Superior temporal gyrus (tissue), 1 donor: ENCODE data around the gene NDUFB10.
"Not testable (repeated sequence)": the region's sequence is repeated elsewhere in the genome, so short reads cannot be mapped to it uniquely, and the experiment has no call there.

Source experiments
- DNase-seq: peaks from one replicate; pipeline ENCODE4 v3.0.0-alpha.2; 2016; ENCODE audit errors: extremely low spot score

The NDUFB10 gene

GRCh38 chr16:1924095-1924494 lies 35.2 kb upstream of the NDUFB10 start:
- DNase-seq, result no peak

- DNase-seq, result no peak
These were observed 33.1 kb upstream of the NDUFB10 start for GRCh38 chr16:1926271-1926670.

GRCh38 chr16:1929105-1929504 lies 30.2 kb upstream of the NDUFB10 start:
- DNase-seq, result no peak

DNA sequence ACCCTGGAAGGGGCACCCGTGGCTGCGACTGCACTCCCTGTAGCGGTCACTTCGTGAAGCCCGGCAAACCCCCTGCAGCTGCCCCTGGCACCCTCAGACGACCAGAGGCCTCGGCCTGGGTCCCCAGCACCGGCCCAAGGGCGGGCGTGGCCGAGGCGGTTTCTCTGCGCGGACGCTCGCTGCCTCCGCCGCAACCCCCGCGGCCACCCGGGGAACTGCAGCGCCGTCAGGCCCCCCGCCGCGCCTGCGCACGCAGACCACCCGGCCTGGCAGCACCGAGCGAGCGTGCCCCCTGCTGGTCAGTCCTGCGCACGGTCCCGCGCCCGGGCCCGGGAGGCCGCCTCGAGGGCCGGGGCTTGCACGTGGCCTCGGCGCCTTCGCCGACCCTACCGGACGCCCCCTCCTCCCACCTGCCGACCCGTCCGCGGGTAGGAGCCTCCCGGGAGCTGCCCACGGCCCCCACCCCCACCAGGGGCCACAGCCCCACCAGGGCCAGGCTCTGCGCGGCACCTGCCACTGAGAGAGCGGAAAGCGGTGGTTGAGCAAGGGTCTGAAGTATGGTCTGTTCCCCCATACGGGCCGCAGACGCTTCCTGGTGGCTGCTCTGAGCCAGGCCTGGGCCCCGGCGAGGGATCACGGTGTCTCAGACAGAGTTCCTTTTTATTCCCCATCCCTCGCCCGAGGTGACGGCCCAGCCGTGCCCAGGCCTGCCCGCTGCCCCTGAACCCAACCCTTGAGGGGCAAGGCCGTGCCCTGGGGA lies 29.6 kb upstream of the NDUFB10 start:
- peak; percentile 78 for DNase-seq

DNA sequence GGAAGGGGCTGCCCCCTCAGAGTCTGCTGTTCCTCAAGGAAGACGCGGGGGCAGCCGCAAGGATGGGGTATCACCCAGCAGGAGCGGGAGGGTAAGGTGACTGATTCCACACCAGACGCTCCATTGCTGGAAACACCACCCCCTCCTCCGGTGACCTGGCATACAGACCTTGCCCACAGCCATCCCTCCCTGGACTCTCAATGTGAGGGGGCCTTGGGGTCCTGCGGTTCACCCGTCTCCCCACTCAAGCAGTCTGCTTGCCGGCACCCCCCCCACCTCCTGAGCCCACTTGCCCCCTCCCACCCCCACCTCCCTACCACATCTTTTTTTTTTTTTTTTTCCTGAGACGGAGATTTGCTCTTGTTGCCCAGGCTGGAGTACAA lies 29.0 kb upstream of the NDUFB10 start:
- no peak for DNase-seq

DNA sequence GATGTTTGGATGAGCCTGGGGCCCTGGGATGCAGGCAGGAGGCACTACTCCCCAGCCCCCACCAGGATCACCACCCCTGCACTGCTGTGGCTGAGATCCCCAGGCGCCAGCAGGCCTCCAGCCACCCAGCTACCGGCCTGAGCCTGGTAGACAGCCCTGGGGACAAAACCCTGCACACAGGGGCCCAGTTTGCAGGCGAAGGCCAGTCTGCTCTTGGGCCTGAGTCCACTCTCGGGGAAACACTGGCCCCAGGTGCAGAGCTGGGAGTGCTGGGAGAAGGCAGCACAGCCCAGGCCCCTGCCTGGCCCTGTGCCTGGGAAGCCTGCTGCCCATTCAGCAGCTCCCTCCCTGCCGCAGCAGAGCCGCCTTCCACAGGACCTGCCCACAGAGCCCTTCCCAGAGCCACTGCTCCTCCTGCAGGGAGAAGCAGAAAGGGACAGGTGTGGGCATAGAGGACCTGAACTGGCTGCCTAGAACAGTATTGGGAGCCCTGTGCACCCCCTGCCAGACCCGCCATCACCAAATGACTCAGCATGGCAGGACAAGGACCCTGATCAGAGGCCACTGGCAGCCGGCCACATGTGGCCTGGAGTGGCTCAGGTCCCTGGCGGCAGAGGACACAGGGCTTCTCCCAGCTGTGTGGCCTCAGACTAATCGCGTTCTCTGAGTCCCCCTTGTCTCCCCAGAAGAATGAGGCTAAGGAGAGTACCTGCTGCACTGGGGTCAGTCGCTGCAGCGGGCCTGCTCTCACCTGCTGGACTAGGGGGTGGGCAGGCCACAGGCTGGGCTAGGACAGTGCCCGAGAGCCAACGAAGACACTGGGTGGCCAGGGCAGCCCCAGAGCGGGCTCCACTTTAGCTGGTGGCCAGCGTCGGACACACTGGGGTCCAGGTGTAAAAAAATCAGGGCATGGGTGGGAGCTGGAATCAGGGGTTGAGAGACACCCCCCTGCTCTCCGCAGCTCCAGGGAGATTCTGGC lies 27.0 kb upstream of the NDUFB10 start:
- DNase-seq, result no peak

GRCh38 chr16:1933097-1933661 lies 26.2 kb upstream of the NDUFB10 start:
- no peak for DNase-seq

DNA sequence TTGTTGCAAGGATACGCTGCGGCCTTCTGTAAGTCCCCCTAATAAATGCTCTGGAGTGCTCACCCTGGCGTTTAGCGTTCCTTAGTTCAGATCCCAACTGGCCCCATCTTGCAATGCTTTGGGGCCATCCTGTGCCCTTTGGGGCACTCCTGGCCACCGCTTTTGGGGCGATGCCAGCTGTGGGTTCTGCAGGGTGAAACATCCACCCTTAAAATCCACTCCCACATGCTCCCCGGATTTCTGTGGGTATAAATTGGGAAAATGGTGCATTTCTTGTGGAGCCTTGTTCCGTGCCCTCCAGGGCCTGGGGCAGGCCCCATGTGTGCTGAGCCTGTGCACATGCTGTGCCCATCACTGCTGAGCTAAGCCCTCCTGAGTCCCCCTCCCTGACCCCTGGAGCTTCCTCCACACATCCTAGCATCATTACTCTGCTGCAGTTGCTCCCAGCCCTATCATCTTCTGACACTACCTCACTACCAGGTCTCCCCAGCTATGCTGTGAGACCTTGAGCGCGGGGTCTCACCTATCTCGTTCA lies 22.3 kb upstream of the NDUFB10 start:
- DNase-seq, result no peak

DNA sequence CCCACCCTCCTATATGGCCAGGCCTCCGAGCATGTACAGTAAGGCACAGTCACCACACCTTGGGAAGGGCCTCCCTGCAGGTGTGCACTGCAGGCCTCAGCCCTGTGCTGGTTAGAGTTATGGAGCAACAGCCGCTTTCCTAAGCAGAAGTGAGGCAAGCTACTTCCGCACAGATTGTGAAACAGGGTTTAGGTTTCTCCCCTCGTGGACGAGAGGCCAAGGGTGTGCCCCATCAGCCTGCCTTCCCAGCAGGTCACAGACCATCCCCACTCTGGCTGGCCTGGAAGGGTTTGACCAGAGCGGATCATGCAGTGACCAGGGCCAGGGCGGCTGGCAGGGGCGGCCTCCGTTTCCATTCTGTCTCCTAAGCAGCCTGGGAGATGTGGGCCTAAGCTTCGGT lies 21.0 kb upstream of the NDUFB10 start:
- DNase-seq, result no peak

DNA sequence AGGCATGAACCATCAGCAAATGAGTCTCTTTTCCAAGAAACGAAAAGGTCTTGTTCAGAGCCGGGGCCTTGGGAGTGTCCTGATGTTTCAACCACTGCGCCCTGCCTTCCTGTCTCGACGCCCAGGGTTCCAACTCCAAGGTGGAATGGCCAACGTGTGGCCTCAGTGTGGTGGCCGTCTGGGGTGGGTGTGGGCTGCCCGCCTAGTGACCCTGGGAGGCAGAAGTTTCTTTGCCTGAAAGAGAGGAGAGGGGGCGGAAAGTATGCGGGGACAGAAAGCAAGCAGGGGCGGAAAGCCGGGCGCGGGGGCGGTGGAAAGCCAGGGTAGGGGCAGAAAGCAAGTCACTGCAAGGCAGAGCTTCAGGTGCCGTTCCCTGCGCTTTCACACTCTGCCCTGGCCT lies 20.4 kb upstream of the NDUFB10 start:
- no peak for DNase-seq

- DNase-seq, result not testable (repeated sequence)
These were observed 19.5 kb upstream of the NDUFB10 start for GRCh38 chr16:1939833-1940232.

DNA sequence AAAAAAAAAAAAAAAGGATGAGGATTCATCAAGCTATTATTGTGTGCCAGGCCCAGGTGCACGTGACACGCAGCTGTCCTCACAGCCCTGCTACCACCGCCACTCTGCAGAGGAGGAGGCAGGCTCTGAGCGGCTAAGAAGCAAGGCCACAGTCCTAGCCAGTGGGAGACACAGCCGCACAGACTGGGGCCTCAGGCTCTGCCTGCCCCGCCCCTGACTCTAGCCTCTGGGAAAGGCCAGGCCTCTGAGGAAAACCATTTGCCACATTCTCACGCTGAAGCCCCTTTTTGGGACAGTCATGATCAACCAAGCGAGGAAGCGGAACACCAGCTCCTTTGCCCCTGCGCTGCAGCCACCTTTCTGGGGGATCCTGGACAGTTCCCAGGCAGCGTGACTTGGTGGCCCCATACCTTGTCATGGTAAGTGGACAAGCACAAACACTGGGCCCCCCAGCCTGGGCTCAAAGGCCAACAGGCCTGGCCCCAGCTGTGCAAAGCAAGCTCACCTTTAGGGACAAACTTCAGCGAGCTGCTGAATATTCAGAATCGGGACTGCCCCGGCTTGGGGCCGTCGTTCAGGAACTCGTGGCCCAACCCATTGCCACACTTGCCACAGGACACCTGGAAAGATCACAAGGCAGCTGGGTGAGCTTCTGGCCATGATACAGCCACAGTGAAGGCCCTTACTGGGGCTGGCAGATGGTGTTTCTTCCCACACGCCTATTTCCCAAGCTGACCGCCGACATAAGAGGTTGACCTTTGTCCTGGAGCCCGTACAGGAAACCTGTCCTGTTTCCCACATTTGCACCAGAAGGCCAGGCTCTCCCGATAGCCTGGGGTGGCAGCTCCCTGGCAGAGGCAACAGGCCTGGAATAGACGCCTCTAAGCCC lies 18.8 kb upstream of the NDUFB10 start:
- DNase-seq, result no peak

- no peak for DNase-seq
These were observed 17.9 kb upstream of the NDUFB10 start for GRCh38 chr16:1941162-1942046.

DNA sequence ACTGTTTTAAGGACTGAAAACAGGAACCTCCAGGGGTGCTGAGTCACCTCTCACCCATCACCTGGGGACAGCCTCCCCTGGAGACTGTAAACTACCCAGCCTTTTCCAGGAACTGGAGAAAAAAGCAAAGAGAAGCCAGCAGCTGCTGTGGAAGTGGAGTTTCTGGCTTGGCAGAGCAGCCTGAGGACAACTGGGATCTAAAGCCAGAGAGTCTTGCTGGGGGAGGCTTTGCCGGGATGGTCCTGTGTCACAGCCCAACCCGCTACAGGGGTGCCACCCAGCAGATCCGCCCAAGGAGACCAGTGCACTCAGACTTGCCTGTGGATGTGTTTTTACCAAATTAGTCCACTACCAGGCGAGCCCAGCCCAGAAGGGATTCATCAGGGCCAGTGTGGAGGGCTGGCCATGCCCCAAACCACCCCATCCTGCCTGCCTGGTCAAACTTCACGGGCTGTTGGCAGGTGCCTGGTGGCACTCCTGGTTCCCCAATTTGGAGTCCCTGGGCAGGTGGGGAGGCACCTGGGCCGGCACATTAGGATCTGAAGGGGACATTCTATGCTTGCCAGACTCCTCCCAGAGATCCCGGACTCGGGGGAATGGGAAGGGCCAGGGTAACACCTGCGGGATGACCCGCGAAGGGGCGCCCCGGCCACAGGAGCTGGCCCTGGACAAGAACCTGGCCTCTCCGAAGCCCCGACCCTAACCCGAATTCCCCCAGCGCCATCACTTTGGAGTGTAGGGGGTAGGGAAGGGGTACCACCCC lies 17.1 kb upstream of the NDUFB10 start:
- no peak for DNase-seq

- DNase-seq, result peak; percentile 98
These were observed 16.3 kb upstream of the NDUFB10 start, which contains the start of gene MSRB1 for GRCh38 chr16:1942810-1943726. Gene MSRB1 (minus strand): TSS chr16:1943199. CDS start chr16:1943156, 43 bp downstream.

- no peak for DNase-seq
These were observed 14.6 kb upstream of the NDUFB10 start for GRCh38 chr16:1944612-1945199.

GRCh38 chr16:1945559-1946391 lies 13.6 kb upstream of the NDUFB10 start:
- no peak for DNase-seq
